Measurements from ENCODE around the gene MYCN.
"Not testable (repeated sequence)": the region's sequence is repeated elsewhere in the genome, so short reads cannot be mapped to it uniquely, and the experiment has no call there.

The MYCN gene

DNA sequence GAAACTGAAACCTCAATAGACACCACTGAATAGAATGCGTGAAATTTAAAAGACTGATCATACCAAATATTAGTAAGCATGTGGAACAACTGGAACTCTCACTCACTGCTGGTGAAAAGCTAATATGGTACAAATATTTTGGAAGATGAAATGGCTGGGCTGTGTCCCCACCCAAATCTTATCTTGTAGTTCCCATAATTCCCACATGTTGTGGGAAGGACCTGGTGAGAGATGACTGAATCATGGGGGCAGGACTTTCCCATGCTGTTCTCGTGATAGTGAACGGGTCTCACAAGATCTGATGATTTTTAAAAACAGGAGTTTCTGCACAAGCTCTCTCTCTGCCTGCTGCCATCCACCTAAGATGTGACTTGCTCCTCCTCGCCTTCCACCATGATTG is 32.0 kb upstream of the MYCN start:
- no peak for FAIRE-seq

DNA sequence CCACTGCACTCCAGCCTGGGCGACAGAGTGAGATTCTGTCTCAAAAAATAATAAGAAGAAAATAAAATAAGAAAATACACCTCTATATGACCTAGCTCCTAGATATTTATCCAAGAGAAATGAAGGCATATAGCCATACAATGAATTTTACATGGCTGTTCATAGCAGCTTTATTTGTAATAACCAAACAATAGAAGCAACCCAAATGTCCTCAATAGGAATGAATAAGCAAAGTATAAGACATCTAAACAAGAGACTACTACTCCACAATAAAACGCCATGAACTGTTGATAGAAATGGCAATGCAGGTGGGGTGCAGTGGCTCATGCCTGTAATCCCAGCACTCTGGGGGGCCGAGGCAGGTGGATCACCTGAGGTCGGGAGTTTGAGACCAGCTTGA is 31.2 kb upstream of the MYCN start:
- FAIRE-seq = no peak

DNA sequence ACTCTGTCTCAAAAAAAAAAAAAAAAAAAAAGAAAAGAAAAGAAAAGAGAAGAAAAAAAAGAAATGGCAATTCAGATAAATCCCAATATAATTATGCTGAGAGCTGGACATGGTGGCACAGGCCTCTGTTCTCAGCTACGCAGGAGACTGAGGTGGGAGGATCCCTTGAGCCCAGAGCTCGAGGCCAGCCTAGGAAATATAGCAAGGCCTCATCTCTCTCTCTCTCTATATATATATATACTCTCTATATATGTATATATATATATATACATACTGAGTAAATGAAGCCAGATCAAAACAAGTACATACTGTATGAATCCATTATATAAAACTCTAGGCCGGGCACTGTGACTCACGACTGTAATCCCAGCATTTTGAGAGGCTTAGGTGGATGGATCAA is 30.6 kb upstream of the MYCN start:
- FAIRE-seq = no peak

DNA sequence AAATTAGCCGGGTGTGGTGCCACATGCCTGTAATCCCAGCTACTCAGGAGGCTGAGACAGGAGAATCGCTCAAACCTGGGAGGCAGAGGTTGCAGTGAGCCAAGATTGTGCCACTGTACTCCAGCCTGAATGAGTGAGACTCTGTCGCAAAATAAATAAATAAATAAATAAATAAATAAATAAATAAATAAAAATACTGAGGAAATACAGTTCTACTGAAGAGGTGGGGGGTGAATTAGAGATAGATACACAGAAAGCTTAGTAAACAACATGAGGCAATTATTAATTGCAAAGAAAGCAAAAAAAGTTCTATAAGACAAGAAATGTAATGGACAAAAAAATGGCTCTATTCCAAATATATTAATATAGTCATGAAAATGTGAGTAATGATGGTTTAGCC is 29.1 kb upstream of the MYCN start:
- not testable (repeated sequence) for FAIRE-seq

DNA sequence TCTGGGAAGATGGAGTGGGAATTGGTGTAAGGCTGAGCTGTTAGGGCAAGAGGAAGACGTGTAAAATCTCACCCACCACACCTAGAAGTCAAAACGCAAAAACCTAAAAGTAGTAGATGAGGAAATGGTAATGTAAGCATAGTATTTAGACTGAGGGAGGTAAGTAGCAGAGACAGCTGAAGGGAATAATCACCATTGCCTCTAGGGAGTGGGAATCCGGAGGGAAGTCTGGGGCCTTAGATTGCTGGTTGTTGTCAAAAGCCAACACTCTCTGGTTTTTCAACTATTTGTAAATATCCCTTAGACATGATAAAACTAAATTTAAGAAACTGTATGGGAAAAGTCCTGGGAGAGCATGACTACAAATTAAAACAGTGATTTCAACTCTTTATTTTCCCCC is 28.7 kb upstream of the MYCN start:
- no peak for FAIRE-seq

DNA sequence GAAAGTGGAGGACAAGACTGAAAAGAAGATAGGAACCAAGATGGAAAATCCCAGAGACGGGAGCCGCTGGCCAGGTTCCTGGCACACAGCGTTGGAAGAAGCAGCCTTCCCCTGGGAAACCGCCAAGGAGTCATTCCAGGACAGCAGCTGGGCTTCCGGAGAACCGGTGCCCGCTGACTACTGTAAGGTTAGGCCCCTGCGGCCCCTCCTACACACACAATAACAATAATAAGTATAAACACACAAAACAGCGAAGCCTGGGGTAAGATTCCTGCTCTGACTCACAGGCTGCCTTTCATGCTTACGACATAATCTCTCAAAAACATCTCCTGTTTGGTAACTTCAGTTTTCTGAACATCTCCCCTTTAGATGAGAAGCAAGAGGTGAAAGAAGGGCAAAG is 28.1 kb upstream of the MYCN start:
- no peak for FAIRE-seq

DNA sequence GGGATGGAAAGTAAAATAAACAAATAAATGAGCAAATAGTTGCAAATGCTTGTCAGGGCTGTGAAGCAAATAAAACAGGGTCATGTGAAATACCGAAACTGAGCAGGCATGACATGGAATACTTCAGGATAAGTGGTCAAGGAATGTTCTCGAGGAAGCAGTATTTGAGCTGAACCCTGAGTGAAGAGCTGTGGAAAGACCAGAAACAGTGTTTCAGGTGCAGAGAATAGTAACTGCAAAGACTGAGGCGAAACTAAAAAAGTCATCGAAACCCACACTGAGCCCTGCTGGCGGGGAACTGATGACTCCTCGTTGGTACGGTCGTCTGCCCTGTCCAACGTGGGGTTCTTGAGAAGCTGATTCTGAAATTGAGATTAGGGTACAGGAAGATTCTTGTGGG is 27.2 kb upstream of the MYCN start:
- no peak for FAIRE-seq

DNA sequence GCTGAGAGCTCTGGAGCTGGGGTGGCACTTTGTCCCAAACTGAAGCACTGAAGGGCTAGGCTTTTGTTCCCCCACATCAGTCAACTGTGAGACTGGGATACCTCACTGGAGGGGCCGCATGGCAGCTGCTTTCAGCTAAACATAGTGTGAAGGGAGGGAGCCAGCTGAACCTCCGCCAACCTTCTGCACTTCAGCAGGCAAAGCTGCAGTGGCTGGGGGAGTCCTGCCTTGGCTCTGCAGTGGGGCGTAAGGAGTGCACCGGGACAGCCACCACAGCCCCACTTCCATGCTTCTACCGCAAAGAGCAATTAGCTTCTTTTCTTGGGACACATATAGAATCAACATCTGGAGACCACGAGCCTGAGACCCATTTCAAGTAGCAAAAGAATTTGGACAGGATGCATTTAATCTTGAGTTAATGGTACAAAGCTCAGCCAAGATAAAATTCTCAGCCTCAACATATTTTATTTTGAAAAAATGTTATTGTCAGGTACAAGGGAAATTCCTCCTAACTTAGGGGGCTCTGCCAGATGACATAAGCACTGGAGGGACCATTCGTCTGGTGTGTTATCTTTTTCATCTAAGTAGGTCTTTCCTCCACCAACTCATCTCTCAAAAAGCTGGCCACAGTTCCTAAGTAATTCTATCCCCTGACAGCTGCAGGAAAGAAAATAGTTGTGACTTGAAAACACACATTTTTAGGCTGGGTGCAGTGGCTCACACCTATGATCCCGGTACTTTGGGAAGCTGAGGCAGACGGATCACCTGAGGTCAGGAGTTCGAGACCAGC is 25.6 kb upstream of the MYCN start:
- no peak for FAIRE-seq

DNA sequence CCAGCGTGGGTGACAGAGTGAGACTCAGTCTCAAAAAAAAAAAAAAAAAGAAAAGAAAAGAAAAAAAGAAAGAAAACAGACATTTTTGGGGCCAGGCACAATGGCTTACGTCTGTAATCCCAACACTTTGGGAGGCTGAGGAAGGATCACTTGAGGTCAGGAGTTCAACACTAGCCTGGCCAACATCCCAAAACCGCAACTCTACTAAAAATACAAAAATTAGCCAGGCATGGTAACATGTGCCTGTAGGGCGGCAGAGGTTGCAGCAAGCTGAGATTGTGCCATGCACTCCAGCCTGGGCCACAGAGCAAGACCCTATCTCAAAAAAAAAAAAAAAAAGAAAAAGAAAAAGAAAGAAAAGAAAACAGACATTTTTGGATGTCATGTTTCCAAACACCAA is 24.8 kb upstream of the MYCN start:
- FAIRE-seq = not testable (repeated sequence)

DNA sequence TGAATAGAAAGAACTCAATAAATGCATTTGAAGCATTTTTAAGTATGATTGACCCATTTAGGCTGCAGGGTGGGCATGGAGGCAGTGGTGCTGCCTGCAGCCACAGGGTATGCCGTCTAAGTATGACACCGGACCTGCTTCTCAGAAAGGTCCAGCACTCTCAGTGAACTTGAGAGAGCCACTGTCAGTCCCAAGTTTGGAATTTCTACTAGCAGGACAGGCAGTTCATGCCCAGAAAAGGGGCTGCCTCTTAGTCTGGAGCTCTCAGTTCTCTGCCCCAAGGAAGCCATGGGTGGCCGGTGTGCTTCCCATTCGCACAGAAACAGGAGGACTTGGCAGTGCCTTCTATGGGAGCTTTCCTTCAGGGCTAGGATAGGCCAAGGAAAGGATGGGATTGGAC is 24.0 kb upstream of the MYCN start:
- FAIRE-seq = no peak

DNA sequence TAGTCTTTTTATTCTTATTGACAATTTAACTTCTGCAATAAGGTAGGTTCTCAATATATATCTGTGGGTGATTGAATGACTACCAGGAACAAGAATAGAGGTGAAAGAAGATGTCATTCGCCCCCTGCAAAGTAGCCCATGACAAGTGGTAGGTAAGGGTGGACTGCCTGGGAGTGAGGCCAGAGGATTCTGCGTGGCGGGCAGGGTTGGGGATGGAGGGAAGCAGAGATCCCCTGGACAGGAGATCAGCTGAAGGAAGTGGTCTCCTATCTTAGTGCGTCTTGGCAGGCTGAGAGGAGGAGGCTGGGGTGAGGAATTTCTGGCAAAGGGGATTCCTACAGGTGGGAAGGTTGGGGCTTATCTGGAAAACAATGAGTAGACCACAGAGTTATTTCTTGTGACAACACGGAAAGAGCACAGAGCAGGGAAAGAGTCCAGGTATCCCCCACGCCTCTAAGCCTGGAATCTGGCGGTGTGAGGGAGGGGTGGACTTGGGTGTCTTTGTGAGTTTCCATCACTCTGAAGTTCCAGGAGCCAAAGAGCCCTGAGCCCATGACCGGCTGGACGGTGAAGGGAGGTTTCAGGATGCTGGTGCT is 21.5 kb upstream of the MYCN start:
- no peak for FAIRE-seq

DNA sequence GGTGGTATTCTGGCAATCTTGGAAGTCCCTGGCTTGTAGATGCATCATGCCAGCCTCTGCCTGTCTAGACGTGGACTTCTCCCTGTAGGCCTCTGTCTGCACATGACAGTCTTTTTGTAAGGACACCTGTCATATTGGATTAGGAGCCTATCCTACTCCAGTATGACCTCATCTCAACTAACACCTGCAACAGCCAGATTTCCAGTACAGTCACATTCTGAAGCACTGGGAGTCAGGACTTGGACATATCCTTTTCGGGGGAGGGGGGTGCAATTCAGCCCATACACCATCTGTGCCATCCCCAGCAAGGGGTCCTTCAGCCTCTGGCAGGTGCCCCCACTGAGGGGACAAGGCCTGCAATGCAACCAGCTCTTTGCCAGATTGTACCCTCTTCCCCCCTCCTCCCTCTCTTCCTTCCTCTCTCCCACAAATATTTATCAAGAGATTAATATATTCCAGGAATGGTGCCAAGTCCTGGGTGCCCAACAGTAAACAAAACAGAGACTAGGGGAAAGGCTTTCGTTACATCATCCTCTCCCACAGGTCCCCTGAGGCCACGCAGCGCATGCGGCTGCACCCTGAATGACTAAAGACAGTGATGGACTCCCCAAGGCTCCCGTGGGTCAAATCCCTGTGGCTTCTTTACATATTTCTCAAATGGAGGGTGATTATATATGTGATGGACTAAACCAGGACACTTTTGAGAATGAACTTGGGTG is 20.5 kb upstream of the MYCN start:
- FAIRE-seq = no peak

DNA sequence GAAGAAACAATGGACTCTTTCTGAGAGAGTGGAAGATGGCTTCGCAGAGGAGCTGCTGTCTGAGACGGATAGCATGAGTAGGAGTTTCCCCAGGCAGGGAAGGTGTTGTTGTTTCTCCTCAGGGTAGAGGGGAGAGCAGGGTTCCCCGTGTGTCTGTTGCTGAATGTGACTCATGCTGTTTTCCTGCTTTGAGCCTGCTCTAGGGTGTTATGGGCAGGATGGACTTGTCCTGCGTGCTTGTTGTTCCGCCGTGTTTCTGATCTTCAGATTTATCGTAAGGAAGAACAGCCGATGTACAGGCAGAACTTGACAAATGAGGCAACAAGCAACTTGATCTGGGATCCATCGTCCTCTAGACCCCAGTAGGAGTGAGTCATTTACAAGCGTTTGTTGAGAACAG is 19.7 kb upstream of the MYCN start:
- FAIRE-seq = no peak

DNA sequence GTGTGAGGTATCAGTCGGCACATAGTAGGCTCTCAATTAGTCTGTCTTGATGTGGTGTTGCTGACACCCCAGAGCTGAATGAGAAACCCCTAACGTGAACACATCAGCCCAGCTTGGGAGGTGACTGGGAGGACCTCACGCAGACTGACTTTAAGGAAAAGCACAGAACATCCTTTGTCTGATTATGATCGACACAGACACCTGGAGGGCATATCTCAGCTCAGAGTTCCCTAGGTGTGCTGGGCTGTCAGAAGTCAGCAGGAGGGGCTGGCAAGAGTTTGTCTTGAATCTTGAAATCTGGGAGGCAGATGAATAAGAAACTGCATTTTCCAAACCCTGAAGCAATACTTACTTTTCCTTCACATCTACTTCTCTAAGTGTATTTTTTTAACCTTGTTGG is 16.8 kb upstream of the MYCN start:
- FAIRE-seq = no peak

DNA sequence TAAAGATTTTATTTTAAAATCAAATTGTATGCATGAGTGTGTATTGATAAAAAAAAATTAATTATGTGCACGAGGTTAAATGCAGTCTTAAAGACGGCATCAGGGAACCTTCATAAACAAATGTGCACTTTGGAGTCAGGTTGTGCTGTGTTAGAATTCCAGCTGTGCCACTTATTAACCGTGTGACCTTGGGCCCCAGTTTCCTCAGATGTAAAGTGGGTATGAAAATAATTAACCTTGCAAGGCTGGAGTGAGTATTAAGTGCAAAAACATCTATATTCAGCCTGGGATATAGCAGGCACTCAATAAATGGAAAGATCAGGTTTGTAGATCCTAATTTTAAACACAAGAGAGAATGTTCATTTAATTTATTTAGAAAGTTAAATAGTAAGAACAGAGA is 14.5 kb upstream of the MYCN start:
- FAIRE-seq = no peak

DNA sequence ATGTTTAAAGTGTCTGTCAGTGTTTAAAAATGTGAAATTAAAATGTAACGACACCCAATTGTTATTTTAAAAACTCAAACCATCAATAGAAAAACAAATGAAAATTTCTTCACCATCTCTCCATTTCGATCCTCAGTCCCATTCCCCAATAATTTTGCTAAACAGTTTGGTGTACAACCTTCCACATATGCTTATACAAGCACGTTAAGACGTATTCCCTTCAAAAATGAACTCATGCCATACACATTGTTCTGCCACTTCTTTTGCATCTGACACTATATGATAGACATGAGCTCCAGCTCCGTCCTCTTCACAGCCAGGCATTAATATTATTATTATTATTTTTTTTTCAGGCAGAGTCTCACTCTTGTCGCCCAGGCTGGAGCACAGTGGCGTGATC is 14.1 kb upstream of the MYCN start:
- FAIRE-seq = no peak

DNA sequence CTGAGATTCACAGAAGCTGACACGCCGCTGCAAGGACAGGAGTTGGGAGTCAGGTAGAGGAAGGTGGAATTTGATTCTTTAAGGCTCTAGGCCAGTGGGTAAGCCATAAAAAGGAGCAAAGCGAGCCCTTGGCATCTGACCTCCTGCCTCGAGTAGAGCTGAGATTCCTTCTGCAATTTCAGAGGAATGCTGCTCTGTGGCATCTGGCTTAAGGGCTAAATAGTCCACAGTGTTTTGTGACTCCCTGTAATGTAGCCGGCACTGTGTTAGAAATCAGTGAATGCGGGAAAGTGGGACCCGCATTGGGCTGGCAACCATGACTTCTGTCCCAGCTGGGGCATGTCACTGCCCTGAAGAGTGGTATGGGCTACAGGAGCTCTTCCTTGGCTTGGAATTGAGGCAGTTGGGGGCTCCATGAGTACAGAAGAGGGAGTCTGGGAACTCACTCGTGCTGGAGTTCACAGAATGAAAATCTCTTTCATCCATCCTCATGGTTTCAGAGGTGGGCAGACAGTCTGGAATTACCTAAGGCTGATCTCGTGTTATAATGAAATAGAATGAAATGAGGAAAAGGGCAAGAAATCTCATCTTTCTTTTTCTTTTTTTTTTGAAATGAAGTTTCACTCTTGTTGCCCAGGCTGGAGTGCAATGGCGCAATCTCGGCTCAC is 12.7 kb upstream of the MYCN start:
- no peak for FAIRE-seq

DNA sequence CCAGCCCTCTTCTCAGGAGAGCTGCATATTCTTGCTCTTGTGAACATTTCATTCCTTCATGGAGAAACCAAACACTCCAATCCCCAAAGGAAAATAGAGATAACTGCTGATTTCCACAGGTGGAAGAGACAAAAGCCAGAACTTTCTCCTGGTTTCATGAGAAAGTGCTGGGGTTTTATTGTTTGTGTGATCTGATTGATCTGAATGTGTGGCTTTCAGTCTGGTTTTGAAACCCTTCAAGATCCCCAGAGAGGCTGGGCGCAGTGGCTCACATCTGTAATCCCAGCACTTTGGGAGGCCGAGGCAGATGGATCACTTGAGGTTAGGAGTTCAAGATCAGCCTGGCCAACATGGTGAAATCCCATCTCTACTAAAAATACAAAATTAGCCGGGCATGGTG is 11.3 kb upstream of the MYCN start:
- FAIRE-seq = not testable (repeated sequence)

DNA sequence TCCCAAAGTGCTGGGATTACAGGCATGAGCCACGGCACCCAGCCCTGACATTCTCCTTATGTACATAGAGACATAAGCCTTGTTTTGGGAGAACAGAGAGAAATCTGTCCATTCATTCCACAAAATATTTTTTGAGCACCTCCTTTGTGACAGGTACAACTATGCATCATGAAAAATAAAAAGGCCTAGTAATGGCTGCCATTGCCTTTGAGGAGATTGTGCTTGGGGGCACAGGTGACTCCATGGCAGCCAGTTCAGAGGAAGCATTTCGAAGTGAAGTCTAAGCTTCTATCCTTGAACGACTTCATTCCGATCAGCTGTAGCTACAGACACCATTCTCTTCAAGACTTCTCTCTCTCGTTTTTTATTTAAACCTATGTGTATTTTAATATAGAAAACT is 10.5 kb upstream of the MYCN start:
- no peak for FAIRE-seq

DNA sequence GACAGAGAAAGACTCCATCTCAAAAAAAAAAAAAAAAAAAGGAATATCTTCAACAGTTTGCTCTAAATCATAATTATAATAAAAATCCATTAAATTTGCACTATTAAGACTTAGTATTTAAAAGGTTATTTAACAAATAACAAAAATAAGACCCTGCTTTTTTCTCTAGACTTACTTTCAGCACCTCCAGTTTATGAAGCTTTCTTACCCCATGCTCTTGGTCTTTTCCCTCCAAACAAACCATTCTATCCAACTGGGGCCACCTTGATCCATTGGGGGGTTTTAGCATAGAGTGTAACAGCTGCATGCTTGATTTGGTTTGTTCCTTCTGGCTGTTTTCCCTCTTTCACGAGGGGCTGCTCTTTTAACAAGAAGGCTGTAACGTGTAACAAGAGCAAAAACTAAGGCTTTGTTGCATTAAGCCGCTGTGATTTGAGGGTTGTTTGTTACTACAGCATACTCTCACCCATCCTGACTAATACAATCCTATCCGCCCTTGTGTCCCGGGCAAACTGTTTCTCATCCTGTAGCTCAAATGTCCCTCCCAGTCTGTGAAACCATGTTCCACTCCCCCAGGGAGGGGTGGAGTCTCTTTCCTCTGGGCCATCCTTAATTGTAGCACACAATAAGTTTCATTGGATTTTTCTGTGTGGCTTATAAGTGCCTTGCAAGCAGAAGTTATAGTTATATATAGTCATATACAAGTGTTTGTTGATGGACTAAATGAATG is 9.6 kb upstream of the MYCN start:
- FAIRE-seq = no peak

DNA sequence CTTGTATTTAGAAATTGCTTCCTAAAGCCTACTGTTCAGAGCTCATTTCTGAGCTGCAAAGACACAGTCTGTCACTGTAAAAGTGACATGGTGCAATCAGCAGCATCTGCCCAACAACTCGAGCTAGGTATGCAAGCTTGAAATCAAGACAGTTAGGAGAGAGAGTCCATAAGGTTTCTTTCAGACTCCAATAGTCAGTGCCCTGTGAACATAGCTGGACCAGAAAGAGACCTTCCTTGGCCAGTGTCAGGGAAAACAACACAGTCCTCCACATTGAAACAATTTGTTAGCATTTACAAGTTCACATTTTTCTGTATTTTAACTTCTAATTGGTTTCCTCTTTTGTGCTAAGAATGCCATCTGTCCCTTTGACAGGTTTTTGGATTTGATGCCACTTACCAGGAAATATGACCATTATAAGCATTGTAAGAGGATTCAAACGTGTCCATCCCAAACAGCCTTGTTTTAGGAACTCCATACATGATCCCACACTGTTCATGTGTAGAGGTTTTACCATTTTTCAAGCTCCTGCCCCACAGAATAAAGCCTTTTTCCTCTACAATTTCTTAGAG is 8.9 kb upstream of the MYCN start:
- FAIRE-seq = no peak

DNA sequence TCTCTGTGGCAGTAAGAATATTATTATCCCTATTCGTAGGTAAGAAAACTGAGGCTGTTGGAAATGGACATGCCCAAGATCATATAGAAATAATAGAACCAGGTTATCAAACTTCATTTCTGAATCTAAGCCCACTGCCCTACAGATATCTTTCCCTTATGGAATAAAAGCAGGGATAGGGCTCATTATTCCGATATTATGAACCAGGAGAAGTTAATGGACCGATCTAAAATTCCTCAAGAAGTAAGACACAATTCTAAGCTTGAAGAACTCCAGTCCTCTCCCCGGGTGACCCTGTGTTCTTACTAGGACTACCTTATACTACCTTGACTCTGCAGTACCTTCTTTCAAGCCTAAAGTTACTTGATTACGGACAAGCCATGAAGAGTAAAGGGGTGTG is 8.4 kb upstream of the MYCN start:
- FAIRE-seq = no peak

All from colon (tissue), 2 donors.